ENCODE results near the gene LGMN.

The LGMN gene

GRCh38 chr14:92728759-92729364, 19.6 kb downstream of the LGMN start:
- DNase-seq (ENCODE audit: low read depth in 2 of 3, low spot score in 1 of 3): peak; percentile 27 to 54 (median 30)

DNA sequence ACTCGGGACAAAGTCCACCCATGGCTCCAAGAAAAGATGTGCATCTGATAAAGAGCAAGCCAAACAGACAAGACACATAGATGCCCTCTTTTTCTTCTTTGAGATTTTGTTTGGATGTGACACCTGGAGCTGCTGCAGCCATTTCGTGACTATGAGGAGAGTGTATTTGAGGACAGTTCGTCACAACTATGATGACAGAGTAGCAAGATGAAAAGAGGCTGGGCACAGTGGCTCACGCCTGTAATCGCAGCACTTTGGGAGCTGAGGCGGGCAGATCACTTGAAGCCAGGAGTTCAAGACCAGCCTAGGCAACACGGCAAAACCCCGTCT, 21.5 kb downstream of the LGMN start:
- DNase-seq (ENCODE audit: low read depth in 2 of 3, low spot score in 1 of 3): no peak

DNA sequence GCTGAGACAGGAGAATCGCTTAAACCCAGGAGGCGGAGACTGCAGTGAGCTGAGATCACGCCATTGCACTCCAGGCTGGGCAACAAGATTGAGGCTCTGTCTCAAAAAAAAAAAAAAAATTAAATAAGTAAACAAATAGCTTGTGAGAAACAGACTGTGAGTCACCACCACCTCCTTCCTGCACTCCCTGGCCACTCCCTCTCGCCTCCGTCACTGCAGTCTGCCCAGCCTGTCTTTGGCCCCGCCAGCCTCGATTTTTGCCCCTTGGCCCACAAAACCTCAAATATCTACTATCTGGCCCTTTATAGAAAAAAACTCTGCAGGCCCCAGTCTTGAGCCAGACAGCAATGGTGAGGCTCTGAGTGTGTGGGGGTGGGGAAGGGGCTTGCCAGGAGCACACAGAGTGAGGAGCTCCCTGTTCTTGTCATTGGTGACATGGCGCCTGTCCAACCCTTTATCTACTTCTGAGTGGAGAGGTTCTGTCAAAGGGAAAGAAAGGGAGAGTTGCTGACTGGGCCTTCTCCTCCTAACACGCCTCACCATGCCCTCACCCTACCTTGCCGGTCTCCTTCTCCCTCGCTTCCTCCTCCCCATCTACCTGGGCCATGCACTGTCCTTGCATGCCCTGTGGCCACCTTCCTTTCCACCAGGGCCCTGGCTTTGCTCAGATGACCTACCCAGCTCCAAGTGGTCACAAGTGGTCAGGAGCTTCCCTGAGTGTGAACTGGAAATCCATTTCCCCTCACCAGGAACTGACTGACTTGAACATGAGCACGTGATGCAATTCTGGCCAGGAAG, 22.1 kb downstream of the LGMN start:
- no peak for DNase-seq (ENCODE audit: low read depth in 2 of 3, low spot score in 1 of 3)

DNA sequence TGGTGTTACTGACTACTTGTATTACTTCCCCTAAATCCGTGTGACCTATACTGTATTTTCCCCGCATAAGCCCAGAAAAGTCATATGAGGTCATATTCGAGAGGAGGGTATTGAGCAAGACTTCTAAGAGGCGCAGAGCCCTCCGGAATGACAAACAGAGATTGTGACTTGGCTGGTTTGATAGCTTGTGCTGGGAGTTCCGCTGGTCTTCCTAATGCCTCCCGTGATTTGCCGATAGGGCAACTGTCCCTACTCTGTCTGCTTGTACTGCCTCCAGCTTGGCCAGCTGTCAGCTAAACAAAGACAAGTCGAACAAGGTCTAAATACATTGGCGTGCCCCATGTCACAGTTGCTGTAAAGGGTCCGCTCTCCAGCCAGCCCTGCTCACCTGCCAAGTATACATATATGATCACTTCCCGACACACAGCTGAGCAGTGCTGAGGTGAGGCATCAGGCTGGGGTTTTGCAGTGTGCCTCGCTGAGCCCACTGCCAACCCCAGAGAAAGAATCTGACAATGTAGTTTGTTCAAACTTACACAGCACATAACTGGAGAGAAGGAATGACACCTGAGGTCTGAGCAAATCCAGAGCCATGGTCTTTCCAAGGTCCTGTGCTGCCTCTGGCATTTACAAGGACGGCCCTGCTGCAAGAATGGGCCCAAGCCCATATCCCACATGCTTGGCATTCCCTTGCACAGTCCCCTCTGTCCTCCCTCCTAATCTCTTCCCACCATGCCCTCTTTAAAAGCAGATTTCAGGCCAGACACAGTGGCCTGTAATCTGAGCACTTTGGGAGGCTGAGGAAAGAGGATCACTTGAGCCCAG, 23.7 kb downstream of the LGMN start:
- DNase-seq (ENCODE audit: low read depth in 2 of 3, low spot score in 1 of 3): no peak

- DNase-seq (ENCODE audit: low read depth in 2 of 3, low spot score in 1 of 3): no peak
Observed at GRCh38 chr14:92719890-92720323, 28.5 kb downstream of the LGMN start.

GRCh38 chr14:92719421-92719820, 29.0 kb downstream of the LGMN start:
- no peak for DNase-seq (ENCODE audit: low read depth in 2 of 3, low spot score in 1 of 3)

DNA sequence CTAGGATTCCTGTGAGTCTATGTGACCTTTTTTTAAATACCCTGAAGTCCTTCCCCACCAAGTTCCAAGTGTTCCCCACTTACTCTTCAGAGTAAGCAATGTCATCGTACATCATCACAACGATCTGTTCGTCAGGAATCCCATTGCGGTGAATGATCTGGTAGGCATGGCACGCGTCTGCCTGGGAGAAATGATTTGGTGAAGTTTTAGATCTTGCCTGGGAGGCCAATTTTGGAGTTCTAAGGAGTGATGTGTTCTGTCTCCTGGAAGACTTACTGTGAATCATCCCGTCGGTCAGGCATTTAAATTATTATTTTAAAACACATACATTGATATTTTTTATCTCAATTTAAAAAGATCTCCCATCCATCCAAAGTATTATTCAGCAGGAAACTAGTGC, 29.8 kb downstream of the LGMN start:
- DNase-seq (ENCODE audit: low read depth in 2 of 3, low spot score in 1 of 3): no peak

GRCh38 chr14:92717571-92718042, 30.8 kb downstream of the LGMN start:
- DNase-seq (ENCODE audit: low read depth in 2 of 3, low spot score in 1 of 3): no peak

DNA sequence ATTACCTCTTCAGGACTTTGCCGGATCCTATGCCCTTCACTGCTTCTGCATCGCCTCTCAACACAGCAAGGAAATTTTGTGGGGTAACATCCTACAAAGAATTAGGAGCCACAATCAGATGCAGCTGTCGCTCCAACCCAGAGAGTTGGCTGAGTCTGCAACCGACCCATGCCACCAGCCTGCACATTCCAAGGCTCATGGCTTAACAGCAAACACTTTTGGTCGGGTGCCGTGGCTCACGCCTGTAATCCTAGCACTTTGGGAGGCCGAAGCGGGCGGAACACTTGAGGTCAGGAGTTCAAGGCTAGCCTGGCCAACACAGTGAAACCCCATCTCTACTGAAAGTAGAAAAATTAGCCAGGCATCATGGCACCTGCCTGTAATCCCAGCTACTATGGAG, 32.3 kb downstream of the LGMN start:
- DNase-seq (ENCODE audit: low read depth in 2 of 3, low spot score in 1 of 3): no peak

DNA sequence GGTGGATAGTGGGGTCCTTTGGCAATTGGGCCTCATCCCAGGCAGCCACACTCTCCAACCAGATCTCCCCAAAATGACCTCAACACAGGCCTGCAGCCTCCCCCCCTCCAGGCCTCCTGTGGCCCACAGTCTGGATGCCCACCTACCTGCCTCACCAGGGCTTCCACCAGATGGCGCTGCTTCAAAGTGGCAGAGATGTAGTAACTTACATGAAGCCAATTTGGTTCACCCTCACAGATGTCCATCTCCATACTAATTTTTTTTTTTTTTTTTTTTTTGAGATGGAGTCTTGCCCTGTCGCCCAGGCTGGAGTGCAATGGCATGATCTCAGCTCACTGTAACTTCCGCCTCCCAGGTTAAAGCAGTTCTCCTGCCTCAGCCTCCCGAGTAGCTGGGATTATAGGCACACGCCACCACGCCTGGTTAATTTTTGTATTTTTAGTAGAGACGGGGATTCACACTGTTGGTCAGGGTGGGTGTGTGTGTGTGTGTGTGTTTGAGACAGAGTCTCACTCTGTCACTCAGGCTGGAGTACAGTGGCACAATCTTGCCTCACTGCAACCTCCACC, 33.6 kb downstream of the LGMN start:
- peak; percentile 67 to 87 (median 78) for DNase-seq (ENCODE audit: low read depth in 2 of 3, low spot score in 1 of 3)

DNA sequence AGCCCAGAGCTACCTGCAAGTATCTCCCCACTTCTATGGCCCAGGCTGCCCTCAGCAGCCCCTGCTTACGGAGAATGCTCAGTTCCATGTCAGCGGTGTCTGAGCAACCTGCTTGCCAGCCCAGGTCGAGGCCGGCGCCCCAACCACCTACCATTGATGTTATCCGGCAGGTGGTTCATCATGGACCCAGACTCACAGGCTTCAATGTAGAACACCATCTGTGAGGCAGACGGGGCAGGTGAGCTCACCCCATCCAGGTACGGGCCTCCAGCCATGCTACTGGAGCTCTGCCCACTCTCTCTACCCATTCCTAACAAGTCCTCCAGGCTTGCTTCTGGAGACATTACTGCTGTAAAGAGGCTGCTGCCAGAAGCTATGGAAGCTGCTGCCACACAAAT, 35.8 kb downstream of the LGMN start:
- DNase-seq (ENCODE audit: low read depth in 2 of 3, low spot score in 1 of 3): no peak

DNA sequence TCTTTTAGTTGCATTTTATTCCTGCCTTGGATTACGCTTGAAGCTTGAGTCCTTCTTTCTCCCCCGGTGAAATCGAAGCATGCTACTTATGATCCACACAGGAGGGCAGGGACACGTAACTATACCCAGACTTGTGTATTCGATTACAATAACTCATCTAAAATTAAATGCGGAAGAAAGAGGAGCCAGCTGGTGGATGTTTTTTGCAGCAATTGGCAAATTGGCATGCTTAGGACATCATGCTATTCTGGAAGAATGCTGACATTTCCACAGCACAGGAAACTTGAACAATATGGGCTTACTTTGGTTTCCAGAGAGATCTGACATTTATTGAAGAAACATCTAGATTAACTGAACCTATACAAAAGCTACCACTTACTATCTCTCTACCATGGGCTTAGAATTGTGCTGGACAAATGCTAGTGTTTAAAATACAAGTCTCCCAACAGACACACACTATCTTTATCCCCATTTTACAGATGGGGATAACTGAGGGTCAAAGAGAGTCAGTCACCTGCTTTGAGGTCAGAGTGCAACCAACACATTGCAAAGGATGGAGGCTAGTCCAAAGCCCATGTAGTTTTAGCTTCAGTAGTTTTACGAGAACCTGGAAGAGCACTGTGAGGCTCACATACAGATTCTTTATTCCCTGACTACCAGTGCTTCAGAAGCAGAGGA, 36.3 kb downstream of the LGMN start:
- DNase-seq (ENCODE audit: low read depth in 2 of 3, low spot score in 1 of 3): no peak

DNA sequence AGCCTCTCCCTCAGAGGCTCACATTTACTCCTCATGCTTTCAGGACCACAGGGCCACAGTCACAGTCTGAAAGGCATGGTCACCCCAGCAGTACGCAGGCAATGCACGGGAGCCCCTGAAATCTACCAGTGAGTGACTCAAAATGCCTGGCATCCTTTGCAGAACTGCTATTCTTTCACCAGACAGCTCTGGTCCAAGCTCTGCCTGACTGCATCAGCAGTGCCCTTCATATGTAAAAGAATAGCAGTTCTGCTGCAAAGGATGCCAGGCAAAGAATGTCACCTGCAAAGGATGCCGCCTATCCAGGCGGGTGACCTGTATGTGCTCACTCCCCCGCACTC, 38.5 kb downstream of the LGMN start:
- no peak for DNase-seq (ENCODE audit: low read depth in 2 of 3, low spot score in 1 of 3)

GRCh38 chr14:92709340-92710000, 39.0 kb downstream of the LGMN start:
- no peak for DNase-seq (ENCODE audit: low read depth in 2 of 3, low spot score in 1 of 3)

- DNase-seq (ENCODE audit: low read depth in 2 of 3, low spot score in 1 of 3): no peak
Observed at GRCh38 chr14:92706386-92706785, 42.0 kb downstream of the LGMN start.

DNA sequence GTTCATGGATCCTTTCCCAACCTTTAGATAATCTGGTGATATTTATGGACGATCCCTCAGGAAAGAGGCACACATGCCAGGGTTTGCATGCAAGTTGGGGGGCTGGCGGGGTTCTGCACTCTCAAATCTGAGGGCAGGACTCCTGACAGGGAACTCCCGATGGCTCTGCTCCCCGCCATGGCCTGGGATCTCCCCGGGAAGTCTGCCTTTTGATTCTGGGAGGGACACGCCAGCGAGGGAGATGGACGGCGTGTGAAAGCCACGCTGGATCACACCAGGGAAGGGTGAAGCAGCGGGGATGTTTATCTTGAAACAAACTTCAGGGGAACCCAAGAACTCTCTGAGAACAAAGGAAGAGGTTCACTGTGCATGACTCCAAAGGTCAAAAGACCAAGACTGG, 43.6 kb downstream of the LGMN start:
- DNase-seq (ENCODE audit: low read depth in 2 of 3, low spot score in 1 of 3): no peak

GRCh38 chr14:92704036-92704804, 44.2 kb downstream of the LGMN start:
- no peak for DNase-seq (ENCODE audit: low read depth in 2 of 3, low spot score in 1 of 3)

DNA sequence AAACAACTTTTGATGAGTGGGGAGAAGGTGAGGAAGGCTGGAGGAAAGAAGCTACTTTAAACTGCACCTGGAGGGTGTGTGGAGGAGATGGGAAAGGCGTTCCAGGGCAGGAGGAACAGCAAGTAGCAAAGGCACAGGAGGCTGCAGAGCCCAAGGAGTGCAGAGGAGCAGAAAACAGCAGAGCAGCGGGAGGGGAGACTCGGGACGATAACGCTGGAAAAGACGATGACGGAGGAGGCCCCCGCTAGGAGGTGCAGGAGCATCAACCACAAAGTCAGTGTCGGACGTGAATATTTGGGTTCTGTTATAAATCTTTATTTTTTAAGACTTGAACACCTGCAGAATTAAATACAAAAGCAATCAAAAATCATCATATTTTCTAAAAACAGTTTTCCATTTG, 44.9 kb downstream of the LGMN start:
- DNase-seq (ENCODE audit: low read depth in 2 of 3, low spot score in 1 of 3): no peak

GRCh38 chr14:92702441-92702918, 45.9 kb downstream of the LGMN start:
- no peak for DNase-seq (ENCODE audit: low read depth in 2 of 3, low spot score in 1 of 3)

DNA sequence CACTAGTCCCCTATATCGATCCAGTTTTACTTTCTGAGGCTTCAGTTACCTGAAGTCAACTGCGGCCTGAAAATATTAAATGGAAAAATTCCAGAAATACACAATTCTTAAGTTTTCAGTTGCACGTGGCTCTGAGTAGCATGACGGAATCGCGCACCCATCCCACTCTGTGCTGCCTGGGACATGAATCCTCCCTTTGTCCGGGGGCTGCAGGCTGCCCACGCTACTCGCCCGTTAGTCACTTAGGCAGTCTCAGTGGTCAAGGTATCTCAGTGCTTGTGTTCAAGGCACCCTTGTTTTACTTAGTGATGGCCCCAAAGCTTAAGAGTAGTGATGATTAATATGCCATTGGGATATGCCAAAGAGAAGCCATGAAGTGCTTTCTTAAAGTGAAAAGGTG, 46.6 kb downstream of the LGMN start:
- DNase-seq (ENCODE audit: low read depth in 2 of 3, low spot score in 1 of 3): no peak

Data from stimulated activated CD4-positive, alpha-beta T cell treated with anti-CD3 and anti-CD28 coated beads, Interleukin-12 subunit alpha, Interleukin-12 subunit beta, amount 100 ng/mL, for 48 hours (primary cell).